GM12801 (cell line): ENCODE measurements around the gene SGSH.

Experiments
- TF ChIP-seq, protein P1 (sequence below): IDR thresholded peaks from one replicate; pipeline ENCODE4 v1.5.1; 2011; ENCODE audit warnings: control low read depth; ENCODE audit not compliant: insufficient read length; ENCODE audit errors: extremely low read depth

Gene SGSH

DNA sequence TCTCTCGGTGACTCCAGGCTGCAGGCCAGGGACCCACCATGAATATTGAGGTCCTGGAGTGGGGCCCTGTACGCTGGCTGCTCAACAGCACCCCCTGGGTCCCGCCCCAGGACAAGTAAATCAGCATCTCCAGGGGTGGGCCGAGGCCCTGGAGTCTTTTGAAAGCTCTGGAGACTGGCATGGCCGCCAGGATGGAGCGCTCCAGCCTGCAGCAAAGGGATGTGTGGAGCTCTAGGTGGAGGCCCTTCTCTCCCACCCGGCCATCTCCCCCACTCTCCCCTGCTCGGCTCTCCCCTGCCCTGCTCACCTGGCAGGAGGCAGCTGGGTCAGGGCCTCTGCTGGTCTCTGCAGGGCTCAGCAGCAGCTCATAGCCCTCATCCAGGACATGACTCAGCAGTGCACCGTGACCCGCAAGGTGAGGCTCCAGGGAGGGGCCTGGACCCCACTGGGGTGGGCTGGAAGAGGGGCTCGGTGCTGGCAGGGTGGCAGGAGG is 16.6 kb downstream of the SGSH start:
- TF ChIP-seq, protein P1, sequence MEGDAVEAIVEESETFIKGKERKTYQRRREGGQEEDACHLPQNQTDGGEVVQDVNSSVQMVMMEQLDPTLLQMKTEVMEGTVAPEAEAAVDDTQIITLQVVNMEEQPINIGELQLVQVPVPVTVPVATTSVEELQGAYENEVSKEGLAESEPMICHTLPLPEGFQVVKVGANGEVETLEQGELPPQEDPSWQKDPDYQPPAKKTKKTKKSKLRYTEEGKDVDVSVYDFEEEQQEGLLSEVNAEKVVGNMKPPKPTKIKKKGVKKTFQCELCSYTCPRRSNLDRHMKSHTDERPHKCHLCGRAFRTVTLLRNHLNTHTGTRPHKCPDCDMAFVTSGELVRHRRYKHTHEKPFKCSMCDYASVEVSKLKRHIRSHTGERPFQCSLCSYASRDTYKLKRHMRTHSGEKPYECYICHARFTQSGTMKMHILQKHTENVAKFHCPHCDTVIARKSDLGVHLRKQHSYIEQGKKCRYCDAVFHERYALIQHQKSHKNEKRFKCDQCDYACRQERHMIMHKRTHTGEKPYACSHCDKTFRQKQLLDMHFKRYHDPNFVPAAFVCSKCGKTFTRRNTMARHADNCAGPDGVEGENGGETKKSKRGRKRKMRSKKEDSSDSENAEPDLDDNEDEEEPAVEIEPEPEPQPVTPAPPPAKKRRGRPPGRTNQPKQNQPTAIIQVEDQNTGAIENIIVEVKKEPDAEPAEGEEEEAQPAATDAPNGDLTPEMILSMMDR, result no peak

DNA sequence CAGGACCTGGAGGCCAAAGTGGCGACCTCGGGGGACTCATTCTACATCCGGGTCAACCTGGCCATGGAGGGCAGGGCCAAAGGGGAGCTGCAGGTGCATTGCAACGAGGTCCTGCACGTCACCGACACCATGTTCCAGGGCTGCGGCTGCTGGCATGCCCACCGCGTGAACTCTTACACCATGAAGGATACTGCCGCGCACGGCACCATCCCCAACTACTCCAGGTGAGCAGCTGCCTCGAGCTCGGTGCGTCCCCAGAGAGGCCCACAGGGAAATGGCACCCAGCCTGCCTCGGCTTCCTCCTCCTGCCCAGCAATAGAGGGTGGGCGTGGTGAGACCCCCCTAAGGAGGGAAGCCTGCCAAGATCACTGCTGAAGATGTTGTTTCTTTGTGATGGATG is 17.9 kb downstream of the SGSH start:
- TF ChIP-seq, protein P1, result no peak

DNA sequence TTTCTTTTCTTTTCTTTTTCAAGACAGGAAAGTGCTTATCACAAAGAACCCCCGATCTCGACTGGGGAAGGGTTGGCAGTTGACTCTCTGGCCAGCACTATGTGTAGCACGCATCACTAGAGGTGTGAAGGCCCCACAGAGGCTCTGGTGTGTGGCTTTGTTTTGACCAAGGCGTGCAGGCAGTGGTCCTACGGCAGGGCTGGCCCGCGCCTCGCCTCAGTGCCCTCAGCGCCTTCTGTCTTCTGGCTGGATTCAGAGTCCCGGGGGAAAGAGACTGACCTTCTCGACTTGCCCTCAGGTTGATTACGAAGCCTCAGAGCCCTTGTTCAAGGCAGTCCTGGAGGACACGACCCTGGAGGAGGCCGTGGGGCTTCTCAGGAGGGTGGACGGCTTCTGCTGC is 18.7 kb downstream of the SGSH start:
- TF ChIP-seq, protein P1, result no peak

DNA sequence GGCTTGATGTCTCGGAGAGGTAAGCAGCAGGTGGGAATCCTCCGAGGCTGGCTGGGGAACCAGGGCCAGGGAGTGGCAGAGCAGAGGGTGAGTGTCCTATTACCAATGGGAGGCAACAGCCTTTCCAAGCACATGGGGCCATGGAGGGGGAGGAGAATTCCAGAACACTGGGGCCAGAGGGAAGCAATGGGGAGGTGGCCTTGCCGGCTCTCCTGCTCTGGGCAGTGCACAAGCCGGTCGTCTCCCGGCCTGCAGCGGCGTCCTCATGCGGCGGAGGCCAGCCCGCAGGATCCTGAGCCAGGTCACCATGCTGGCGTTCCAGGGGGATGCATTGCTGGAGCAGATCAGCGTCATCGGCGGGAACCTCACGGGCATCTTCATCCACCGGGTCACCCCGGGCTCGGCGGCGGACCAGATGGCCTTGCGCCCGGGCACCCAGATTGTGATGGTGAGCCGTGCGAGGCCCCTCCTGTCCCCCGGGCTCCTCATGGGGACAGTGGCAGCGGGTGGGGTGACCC is 21.9 kb downstream of the SGSH start:
- TF ChIP-seq, protein P1, result no peak

DNA sequence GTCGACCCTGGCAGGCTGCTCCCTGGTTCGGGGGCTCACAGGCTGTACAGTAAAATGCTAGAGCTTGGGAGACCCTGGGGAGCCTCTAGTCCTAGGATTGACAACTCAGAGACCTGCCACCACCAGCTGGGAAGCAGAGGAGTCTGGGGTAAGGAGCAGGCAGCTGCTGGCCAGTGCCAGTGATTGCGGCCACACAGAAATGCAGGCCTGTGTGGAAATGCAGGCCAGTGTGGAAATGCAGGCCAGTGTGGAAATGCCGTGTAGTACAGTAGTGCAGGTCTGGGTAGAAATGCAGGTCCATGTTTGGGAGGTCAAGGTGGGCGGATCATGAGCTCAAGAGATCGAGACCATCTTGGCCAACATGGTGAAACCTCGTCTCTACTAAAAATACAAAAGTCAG is 23.5 kb downstream of the SGSH start:
- TF ChIP-seq, protein P1, result no peak

DNA sequence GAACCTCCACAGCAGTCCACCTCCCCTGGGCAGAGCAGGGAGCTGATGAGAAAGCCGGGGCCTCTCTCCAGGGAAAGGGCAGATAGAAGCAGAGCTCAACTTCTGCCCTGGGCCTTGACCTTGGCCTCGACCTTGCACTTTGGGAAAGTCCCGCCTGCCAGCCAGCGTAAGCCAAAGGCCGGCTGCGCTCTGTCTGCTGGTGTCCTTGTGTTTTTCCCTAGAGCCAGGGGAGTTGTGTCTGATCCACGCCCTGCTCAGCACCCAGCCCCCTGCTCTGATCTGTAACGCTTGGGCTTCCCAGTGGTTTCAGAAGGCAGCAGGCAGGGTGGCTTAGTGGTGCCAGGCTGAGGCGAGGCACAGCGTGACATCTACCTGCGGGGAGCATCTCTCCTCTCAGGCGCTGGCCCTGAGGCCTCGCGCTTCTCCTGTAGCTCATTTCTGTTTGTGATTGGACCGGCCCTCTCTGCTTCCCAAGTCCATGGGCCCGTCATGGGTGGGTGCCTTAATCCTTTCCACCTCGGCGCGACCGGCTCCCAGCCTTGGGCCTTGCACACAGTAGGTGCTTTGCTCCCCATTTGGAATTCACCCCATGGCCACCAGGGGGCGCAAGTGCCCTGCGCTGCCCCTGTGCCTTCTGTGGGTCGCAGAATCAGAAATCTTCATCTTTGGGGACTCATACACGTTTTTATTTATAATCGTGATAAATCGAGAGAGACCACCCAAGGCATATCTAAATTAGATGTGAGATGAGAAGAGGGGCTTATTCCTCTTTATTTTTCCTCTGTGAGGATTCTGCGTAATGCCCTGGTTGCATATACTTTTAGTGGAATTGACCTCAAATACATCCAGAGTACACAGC is 24.2 kb downstream of the SGSH start:
- TF ChIP-seq, protein P1, result peak; percentile 18

DNA sequence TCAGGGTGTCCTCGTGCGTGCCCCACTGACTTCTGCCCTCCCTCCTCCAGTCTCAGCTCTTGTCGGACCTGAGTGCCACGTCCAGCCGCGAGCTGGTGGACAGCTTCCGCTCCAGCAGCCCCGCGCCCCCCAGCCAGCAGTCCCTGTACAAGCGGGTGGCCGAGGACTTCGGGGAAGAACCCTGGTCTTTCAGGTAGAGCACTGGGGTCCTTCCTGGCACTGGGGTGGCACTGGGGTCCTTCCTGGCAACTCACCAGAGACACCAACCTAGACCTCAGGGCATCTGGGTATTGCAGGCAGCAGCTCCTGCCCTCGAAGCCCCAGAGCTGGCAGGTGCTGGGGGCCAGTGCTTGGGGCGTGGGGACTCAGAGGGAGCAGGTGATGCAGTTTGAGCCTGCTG is 25.0 kb downstream of the SGSH start:
- TF ChIP-seq, protein P1, result no peak
